Activated T-helper 2 cell treated with anti-CD3 and anti-CD28 coated beads, Interferon-gamma antibody, Interleukin-2, Interleukin-4, amounts not matched to agents 10 μg/mL and 5 μg/mL and 100 μg/mL, durations not matched to agents 14 hours and 24 hours and 36 hours (primary cell): ENCODE measurements around the gene NBAS. TPM values are rescaled to one million over a fixed set of nuclear protein-coding genes. Genes with fewer than 3 reads are reported as not detected.
"Not testable (repeated sequence)": the region's sequence is repeated elsewhere in the genome, so short reads cannot be mapped to it uniquely, and the experiment has no call there.

Experiments
- DNase-seq: peaks from one replicate; pipeline ENCODE4 v3.0.0; 2021; ENCODE audit warnings: low spot score
- H3K27ac Mint-ChIP-seq: one replicate; pipeline ENCODE4 v1.8.0; 2021; ENCODE audit warnings: mixed read lengths
- H3K27me3 Mint-ChIP-seq: one replicate; pipeline ENCODE4 v1.8.0; 2021; ENCODE audit warnings: low read depth, mixed read lengths
- H3K36me3 Mint-ChIP-seq: one replicate; pipeline ENCODE4 v1.8.0; 2021; ENCODE audit warnings: low read depth, mixed read lengths
- H3K4me1 Mint-ChIP-seq: one replicate; pipeline ENCODE4 v1.8.0; 2021; ENCODE audit warnings: low read depth, mixed read lengths
- H3K4me3 Mint-ChIP-seq: one replicate; pipeline ENCODE4 v1.8.0; 2021; ENCODE audit warnings: low read depth, mild to moderate bottlenecking, moderate library complexity, mixed read lengths
- H3K9me3 Mint-ChIP-seq: one replicate; pipeline ENCODE4 v1.8.0; 2021; ENCODE audit warnings: mixed read lengths
- intact Hi-C: fragments of 100-400 bp; cut with micrococcal nuclease; formaldehyde crosslinking; loops from one replicate; pipeline ENCODE4 v1.15.1; 2023
- total RNA-seq: library from RNA; stranded (reverse); gene quantifications from 2 replicates; pipeline ENCODE4 v1.2.3, GENCODE V29; 2022

NBAS gene
- total RNA-seq, 1 donor from 2014 or later: 38.7 TPM

DNA sequence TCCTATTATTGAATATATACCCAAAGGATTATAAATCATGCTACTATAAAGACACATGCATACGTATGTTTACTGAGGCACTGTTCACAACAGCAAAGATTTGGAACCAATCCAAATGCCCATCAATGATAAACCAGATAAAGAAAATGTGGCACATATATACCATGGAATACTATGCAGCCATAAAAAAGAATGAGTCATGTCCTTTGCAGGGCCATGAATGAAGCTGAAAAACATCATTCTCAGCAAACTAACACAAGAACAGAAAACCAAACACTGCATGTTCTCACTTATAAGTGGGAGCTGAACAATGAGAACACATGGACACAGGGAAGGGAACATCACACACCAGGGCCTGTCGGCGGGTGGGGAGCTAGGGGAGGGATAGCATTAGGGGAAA, 310.2 kb downstream of the NBAS start:
- H3K27me3 Mint-ChIP-seq, H3K4me3 Mint-ChIP-seq, H3K27ac Mint-ChIP-seq, DNase-seq, H3K4me1 Mint-ChIP-seq, intact Hi-C loops: not testable (repeated sequence)
- Mint-ChIP-seq H3K36me3 (peaks cover 25% of the 10 kb centered on the region), H3K9me3 (peaks cover 12% of the 10 kb centered on the region)

DNA sequence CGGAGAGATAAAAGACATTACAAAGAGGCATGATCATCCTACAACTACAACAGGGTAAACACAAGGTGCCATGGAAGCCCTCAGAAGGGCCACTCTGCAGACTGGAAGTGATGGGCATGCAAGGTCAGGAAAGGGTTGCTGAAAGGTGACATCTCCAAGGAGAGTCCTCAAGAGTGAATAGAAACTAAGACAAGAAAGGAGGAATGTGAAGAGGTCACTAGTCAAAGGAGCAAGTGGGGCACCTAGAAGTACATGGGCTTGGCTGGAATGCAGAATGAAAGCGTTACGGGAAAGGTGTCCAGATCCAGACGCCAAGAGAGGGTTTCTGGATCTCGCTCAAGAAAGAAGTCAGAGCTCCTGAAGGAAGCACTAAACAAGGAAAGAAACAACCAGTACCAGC, 314.3 kb downstream of the NBAS start:
- DNase-seq: no peak
- Mint-ChIP-seq H3K27me3 (no peaks in the 10 kb centered on the region), H3K4me1 (peaks cover 9% of the 10 kb centered on the region), H3K36me3 (peaks cover 29% of the 10 kb centered on the region), H3K9me3 (peaks cover 12% of the 10 kb centered on the region), H3K27ac (no peak overlapping the region), H3K4me3 (no peak overlapping the region)
- intact Hi-C loops: no loop called here

DNA sequence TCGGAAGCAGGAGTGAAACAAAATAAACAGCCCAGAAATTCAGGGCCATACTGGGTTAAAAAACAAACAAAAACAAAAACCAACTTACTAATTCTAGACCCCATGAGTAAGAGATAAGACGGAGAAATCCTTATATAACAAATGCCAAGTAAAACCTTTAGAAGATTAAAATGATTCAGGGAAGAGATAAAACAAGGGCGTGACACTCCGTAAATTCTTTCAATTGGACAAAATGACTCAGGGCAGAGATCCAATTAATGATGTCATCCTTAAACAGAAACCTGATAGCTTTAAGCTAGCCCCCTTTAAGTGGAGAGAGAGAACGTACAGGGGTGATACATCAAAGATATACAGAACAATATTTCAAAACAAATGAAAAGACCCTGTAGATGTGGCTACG, 317.4 kb downstream of the NBAS start:
- no peak overlapping the region for H3K4me3 Mint-ChIP-seq
- H3K9me3 Mint-ChIP-seq: no peaks in the 10 kb centered on the region
- H3K36me3 Mint-ChIP-seq: peaks cover 7% of the 10 kb centered on the region
- H3K27me3 Mint-ChIP-seq: no peaks in the 10 kb centered on the region
- no peak overlapping the region for H3K27ac Mint-ChIP-seq
- intact Hi-C loops: no loop called here
- no peak for DNase-seq
- peaks cover 9% of the 10 kb centered on the region for H3K4me1 Mint-ChIP-seq

DNA sequence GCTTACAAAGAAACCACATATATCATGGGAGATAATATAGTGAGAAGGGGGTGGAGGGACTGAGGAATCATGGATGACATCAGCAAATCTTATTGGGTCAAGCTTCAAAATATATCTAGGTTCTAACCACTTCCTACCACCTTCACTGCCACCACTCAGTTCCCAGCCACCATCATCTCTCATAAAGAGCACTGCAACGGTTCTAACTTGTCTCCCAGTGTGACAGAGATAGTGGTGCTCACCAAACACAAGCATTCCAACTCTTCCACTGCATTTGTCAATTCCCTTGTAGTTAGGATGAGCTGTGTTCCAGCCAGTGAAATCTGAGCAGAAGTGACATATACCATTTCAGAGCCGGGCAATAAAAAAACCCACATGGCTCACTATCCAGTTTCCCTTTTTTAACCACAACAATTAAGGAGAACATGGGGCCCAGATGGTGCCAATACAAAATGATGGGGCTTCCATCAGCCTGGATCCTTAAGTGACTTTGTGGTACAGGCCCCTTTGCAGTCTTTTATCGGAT, 318.1 kb downstream of the NBAS start:
- Mint-ChIP-seq H3K27me3 (no peaks in the 10 kb centered on the region), H3K27ac (no peak overlapping the region), H3K4me3 (no peak overlapping the region), H3K9me3 (no peaks in the 10 kb centered on the region), H3K4me1 (peaks cover 9% of the 10 kb centered on the region), H3K36me3 (peaks cover 7% of the 10 kb centered on the region)
- DNase-seq: no peak
- intact Hi-C loops: no loop called here

DNA sequence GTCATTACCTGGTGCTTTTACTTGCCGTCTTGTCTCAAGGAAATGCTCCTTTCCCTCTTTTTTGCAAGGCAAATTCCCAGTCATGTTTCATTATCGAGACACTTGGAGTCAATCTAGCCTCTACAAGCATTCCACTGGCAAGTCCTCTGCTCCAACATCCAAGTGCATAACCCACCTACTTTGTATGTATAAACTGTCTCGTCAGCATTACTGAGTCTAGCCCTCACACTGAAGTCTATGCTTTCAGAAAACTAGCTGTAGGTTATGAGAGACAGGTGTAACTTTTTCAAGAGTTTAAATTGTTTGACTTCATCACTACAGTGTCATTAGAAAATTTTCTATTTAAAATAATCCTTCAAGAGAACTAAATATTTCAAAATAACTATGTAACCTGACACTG, 319.2 kb downstream of the NBAS start:
- Mint-ChIP-seq H3K36me3 (peaks cover 9% of the 10 kb centered on the region), H3K4me3 (no peak overlapping the region), H3K27ac (no peak overlapping the region), H3K9me3 (no peaks in the 10 kb centered on the region), H3K27me3 (no peaks in the 10 kb centered on the region), H3K4me1 (peaks cover 9% of the 10 kb centered on the region)
- no peak for DNase-seq
- intact Hi-C loops: no loop called here

DNA sequence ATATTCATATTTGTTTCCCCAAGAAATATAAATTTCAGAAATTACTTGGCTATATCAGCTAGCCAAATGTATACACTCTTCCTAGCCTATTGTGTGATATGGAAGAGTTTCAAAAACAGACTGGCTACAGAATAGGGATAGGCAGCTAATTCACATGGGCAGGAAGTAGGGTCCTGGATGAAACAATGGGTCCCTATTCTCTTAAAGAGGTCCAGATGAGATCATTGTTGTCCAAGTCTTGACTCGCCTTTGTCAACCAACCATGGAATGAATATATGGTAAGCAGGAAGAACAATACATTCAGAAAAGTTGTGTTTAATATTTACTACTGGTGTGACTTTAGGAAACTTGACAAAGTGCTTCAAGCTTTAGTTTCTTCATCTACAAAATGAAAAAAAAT, 319.9 kb downstream of the NBAS start:
- H3K9me3 Mint-ChIP-seq: no peaks in the 10 kb centered on the region
- no peak for DNase-seq
- intact Hi-C loops: no loop called here
- H3K27me3 Mint-ChIP-seq: no peaks in the 10 kb centered on the region
- H3K36me3 Mint-ChIP-seq: peaks cover 9% of the 10 kb centered on the region
- H3K27ac Mint-ChIP-seq: no peak overlapping the region
- H3K4me3 Mint-ChIP-seq: no peak overlapping the region
- peaks cover 9% of the 10 kb centered on the region for H3K4me1 Mint-ChIP-seq

DNA sequence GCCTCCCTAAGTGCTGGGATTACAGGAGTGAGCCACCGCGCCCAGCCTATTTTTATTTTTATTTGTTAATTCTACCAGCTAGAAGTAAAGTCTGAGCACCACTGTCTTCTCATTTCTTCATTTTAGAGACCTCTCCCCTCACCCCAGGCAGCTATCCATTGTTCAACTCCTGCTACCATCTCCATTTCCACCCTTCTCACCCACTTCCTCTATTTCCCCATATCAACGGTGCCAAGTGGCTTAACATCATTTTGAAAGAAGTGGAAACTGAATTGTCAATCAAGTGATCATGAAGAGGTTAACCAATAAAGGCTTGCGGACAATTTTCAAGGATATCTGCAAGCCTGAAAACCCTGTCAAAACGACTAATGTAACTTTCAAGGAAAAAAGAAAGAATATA, 323.1 kb downstream of the NBAS start:
- Mint-ChIP-seq H3K36me3 (peaks cover 11% of the 10 kb centered on the region), H3K27me3 (no peaks in the 10 kb centered on the region), H3K4me1 (peaks cover 5% of the 10 kb centered on the region), H3K27ac (no peak overlapping the region), H3K4me3 (no peak overlapping the region), H3K9me3 (no peaks in the 10 kb centered on the region)
- DNase-seq: no peak
- intact Hi-C loops: no loop called here

DNA sequence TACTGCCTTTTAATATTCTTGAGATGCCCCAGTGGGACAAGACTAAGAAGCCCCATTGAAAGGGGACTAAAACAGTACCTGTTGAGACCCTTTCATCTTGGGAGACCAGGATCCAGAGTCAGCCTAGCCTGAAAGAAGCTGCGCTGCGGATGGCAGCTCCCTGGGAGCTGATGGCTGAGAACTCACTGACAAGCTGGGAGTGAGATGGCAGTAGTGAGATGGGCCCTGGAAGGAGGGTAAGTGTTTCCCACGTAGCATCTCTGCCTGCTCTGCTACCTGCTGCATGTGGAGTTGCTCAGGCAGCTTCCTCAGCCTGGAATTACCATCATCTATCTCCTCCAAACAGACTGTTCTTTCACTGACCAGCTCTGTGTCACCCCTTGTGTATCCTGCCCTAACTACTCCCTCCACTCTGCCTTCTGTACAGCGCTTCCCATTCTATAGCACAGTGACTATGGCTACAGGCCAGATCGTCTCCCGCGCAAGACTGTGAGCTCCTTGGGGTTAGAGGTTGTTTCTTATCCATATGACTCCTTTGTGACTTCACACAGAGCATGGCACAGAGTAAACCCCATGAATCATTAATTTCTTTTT, 330.4 kb downstream of the NBAS start:
- no peak overlapping the region for H3K4me3 Mint-ChIP-seq
- H3K27me3 Mint-ChIP-seq: no peaks in the 10 kb centered on the region
- peaks cover 31% of the 10 kb centered on the region for H3K36me3 Mint-ChIP-seq

DNA sequence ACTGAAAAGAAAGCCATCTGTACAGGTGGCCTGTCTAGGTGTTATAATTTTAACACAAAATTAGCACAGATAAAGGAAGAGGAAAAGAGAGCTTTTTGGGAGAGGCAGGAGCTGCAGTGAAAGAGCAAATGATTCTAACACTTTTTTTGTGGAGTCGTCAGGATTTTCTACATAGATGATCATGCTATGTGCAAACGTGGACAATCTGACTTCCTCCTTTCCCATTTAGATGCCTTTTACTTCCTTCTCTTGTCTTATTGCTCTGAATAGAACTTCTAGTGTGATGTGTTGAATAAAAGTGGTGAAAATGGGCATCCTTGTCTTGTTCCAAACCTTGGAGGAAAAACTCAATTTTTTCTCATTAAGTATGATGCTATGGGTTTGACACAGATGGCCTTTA, 334.5 kb downstream of the NBAS start:
- H3K27ac Mint-ChIP-seq: no peak overlapping the region
- H3K4me3 Mint-ChIP-seq: no peak overlapping the region
- no peaks in the 10 kb centered on the region for H3K4me1 Mint-ChIP-seq
- intact Hi-C loops: no loop called here
- no peaks in the 10 kb centered on the region for H3K27me3 Mint-ChIP-seq
- no peak for DNase-seq
- H3K36me3 Mint-ChIP-seq: peaks cover 29% of the 10 kb centered on the region
- H3K9me3 Mint-ChIP-seq: no peaks in the 10 kb centered on the region

More for the DNA sequence above, 330.4 kb downstream of the NBAS start:
- H3K4me1 Mint-ChIP-seq: peaks cover 1% of the 10 kb centered on the region
- H3K9me3 Mint-ChIP-seq: no peaks in the 10 kb centered on the region
- H3K27ac Mint-ChIP-seq: no peak overlapping the region
- no peak for DNase-seq
- intact Hi-C loops: no loop called here

DNA sequence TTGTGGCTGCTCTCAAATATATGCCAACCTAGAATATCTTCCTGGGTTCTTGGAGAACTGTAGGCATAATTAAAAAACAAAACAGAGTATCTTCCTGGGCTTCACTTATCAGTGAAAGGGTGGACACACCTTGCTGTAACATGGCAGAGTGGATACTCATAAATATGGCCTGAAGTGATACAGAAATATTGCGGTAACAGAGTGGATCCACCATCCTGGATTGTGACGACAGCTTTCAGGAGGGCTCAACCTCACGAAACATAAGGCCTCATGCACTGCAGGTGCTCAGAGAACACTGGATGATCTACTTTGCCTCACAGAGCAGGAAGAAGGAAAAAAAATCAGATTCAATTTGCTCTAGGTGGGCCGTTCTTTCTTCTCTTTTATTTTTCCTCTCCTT, 336.0 kb downstream of the NBAS start:
- Mint-ChIP-seq H3K36me3 (peaks cover 25% of the 10 kb centered on the region), H3K4me1 (no peaks in the 10 kb centered on the region), H3K27me3 (no peaks in the 10 kb centered on the region), H3K9me3 (no peaks in the 10 kb centered on the region), H3K27ac (no peak overlapping the region), H3K4me3 (no peak overlapping the region)
- intact Hi-C loops: no loop called here
- no peak for DNase-seq

DNA sequence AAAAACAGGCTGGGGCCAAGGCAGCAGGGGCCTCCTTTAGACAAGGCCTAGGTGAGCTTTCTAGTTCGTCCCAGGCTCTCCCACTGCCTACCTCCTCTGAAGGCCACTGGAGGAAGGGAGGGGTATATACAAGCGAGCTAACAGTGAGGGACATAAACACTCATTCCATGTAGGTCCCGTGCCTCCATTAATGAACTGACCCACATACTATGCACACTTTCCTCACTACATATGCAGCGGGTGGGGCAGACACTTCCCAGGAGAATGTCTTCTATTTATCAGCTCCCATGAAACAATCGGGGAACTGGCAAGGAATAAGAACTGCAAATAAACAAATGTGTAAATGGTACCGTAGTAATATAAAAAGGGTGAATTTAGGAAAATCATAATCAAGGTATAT, 336.5 kb downstream of the NBAS start:
- Mint-ChIP-seq H3K4me1 (no peaks in the 10 kb centered on the region), H3K36me3 (peaks cover 25% of the 10 kb centered on the region), H3K9me3 (no peaks in the 10 kb centered on the region), H3K4me3 (no peak overlapping the region), H3K27me3 (no peaks in the 10 kb centered on the region), H3K27ac (no peak overlapping the region)
- intact Hi-C loops: no loop called here
- DNase-seq: no peak

DNA sequence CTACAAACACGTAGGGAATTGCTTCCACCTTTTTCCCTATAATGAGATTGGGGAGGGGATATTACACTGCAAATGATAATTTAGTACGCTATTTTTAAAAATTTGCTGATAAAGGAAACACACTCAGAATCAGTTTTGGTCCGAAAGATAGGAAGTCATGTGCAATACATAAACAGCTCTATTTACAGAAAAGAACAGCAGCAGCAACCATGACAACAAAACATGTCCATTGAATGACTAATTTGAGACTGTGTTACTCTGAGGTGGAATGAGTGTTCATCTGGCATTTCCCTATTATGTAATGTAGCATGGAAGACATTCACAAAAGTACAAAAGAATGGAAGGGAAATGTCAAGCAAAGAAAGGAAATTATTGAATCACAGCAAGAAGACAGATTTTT, 337.2 kb downstream of the NBAS start:
- intact Hi-C loops: no loop called here
- Mint-ChIP-seq H3K4me1 (no peaks in the 10 kb centered on the region), H3K4me3 (no peak overlapping the region), H3K36me3 (peaks cover 25% of the 10 kb centered on the region), H3K27ac (no peak overlapping the region), H3K9me3 (no peaks in the 10 kb centered on the region), H3K27me3 (no peaks in the 10 kb centered on the region)
- no peak for DNase-seq

DNA sequence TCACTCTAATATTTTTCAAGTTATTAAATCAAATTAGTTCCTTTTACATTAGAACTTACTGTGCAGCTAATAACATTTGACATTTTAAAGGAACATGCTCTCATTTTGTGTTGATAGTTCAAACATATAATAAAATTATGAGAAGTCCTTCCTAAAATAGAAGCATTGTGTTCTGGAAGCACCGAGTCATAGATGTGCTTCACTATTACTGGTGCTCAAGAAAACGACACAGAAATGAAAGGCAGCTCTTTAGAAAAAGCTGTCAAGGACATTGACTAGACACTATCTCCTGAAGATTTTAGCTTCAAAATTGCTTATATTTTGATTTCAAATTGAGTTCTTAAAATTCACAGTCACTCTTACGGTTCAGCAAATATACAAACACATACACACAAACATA, 338.3 kb downstream of the NBAS start:
- peaks cover 21% of the 10 kb centered on the region for H3K36me3 Mint-ChIP-seq
- intact Hi-C loops: no loop called here
- no peak overlapping the region for H3K4me3 Mint-ChIP-seq
- no peaks in the 10 kb centered on the region for H3K9me3 Mint-ChIP-seq
- no peak overlapping the region for H3K27ac Mint-ChIP-seq
- DNase-seq: no peak
- no peaks in the 10 kb centered on the region for H3K27me3 Mint-ChIP-seq
- H3K4me1 Mint-ChIP-seq: no peaks in the 10 kb centered on the region

DNA sequence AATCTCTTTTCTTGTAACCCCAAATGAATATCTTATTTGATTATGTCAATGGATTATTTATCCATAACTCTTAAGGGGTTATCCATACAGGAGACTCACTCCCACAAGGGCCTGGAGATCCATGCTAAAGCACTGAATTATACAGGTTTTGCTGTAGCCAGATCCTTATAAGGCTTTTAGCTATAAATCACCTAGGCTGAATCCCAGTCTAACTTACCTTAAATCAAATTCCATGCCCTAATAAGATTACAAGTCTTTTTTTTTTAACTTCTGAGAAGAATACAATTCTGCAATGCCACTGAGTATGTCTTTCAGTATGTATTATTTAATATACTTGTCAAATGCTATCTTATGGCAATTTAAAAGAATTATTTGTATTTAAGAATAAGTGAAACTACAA, 340.5 kb downstream of the NBAS start:
- Mint-ChIP-seq H3K27ac (no peak overlapping the region), H3K4me1 (no peaks in the 10 kb centered on the region), H3K4me3 (no peak overlapping the region), H3K27me3 (no peaks in the 10 kb centered on the region), H3K36me3 (peaks cover 23% of the 10 kb centered on the region), H3K9me3 (no peaks in the 10 kb centered on the region)
- intact Hi-C loops: no loop called here
- no peak for DNase-seq
